OCI-LY7 (cell line): ENCODE results near the gene PLA2G4E. TPM values are rescaled to one million over a fixed set of nuclear protein-coding genes. Genes with fewer than 3 reads are reported as not detected.

Experiments
- BruUV-seq: library from RNA; stranded (reverse); fragments of 400-500 nt; replicated peaks from 2 replicates; lab custom pipeline; 2021; lab: Mats Ljungman, UMichigan
- CTCF ChIA-PET: fragments of 300-600 bp; sonication (Branson Sonifier 250); formaldehyde crosslinking; loops from one replicate; lab custom pipeline; 2022; ENCODE audit warnings: antibody characterized with exemption; ENCODE audit not compliant: unreplicated experiment; lab: Charles Lee
- POLR2A ChIA-PET: fragments of 300-600 bp; sonication (Branson Sonifier 250); formaldehyde crosslinking; loops from one replicate; lab custom pipeline; 2022; ENCODE audit warnings: antibody characterized with exemption; lab: Charles Lee
- DNase-seq: peaks from one replicate; pipeline ENCODE4 v3.0.0-alpha.2; 2015; ENCODE audit warnings: low spot score
- H2AFZ ChIP-seq: fragments of 200-600 bp; sonication (generic), shearing (Covaris generic); 2 replicates; pipeline ENCODE4 v1.6.1; 2014; ENCODE audit warnings: mild to moderate bottlenecking, antibody characterized with exemption, low read length, moderate library complexity
- H3K27ac ChIP-seq: fragments of 200-600 bp; sonication (generic); 2 replicates; pipeline ENCODE4 v1.5.1; 2014; ENCODE audit warnings: mixed run types, low read depth, mild to moderate bottlenecking, moderate library complexity, low read length, inconsistent platforms; ENCODE audit not compliant: poor library complexity, severe bottlenecking
- H3K36me3 ChIP-seq: fragments of 200-600 bp; sonication (generic); 2 replicates; pipeline ENCODE4 v1.6.1; 2014; ENCODE audit warnings: mild to moderate bottlenecking, antibody characterized with exemption, low read length, moderate library complexity, mixed read lengths; ENCODE audit not compliant: insufficient read depth
- H3K4me1 ChIP-seq: fragments of 200-600 bp; sonication (generic); 2 replicates; pipeline ENCODE4 v1.5.1; 2014; ENCODE audit warnings: mild to moderate bottlenecking, low read length; ENCODE audit not compliant: insufficient read depth, poor library complexity, severe bottlenecking
- H3K4me2 ChIP-seq: fragments of 200-600 bp; sonication (generic); 2 replicates; pipeline ENCODE4 v1.6.1; 2014; ENCODE audit warnings: mild to moderate bottlenecking, low read length
- H3K4me3 ChIP-seq: fragments of 200-600 bp; sonication (generic); 2 replicates; pipeline ENCODE4 v1.5.1; 2014; ENCODE audit warnings: mild to moderate bottlenecking, low read depth, low read length; ENCODE audit not compliant: poor library complexity, severe bottlenecking
- H3K79me2 ChIP-seq: fragments of 200-600 bp; sonication (generic); 2 replicates; pipeline ENCODE4 v1.6.1; 2016; ENCODE audit warnings: low read depth, mild to moderate bottlenecking, low read length, moderate library complexity, mixed read lengths; ENCODE audit not compliant: insufficient read depth
- H3K9me2 ChIP-seq: fragments of 200-600 bp; sonication (generic); 2 replicates; pipeline ENCODE4 v1.6.1; 2016; ENCODE audit warnings: mild to moderate bottlenecking, low read length, mixed read lengths; ENCODE audit not compliant: insufficient read depth
- H3K9me3 ChIP-seq: fragments of 200-600 bp; sonication (generic); 2 replicates; pipeline ENCODE4 v1.6.1; 2014; ENCODE audit warnings: mild to moderate bottlenecking, mixed run types, low read length, mixed read lengths
- H4K20me1 ChIP-seq: fragments of 200-600 bp; sonication (generic); 2 replicates; pipeline ENCODE4 v1.6.1; 2014; ENCODE audit warnings: mild to moderate bottlenecking, antibody characterized with exemption, low read length, moderate library complexity, mixed read lengths; ENCODE audit not compliant: insufficient read depth
- EZH2phosphoT487 ChIP-seq: fragments of 200-600 bp; sonication (generic); IDR thresholded peaks from 2 replicates; pipeline ENCODE4 v1.6.1; 2018; ENCODE audit warnings: low read depth, borderline replicate concordance, mild to moderate bottlenecking, mixed run types, antibody characterized with exemption, low read length, moderate library complexity, mixed read lengths
- intact Hi-C: fragments of 100-400 bp; cut with micrococcal nuclease; formaldehyde crosslinking; loops from one replicate; pipeline ENCODE4 v1.10.0; 2022; ENCODE audit not compliant: unreplicated experiment
- total RNA-seq, 2 experiments: library from RNA; depleted of rRNA in 1 of 2; stranded (reverse); fragments of >200 nt in 1 of 2; shearing (Covaris generic) in 1 of 2; gene quantifications; 2 replicates each; pipeline ENCODE4 v1.2.3, GENCODE V29; 2014 to 2022
- TF ChIP-seq, protein P1 (sequence below): fragments of 200-600 bp; sonication (generic); conservative IDR thresholded peaks from 2 replicates; pipeline ENCODE4 v1.5.1; 2014; ENCODE audit warnings: mild to moderate bottlenecking, antibody characterized with exemption, low read length, moderate library complexity, mixed read lengths

The PLA2G4E gene
- total RNA-seq, 2 experiments from 2014 or later, result not detected

DNA sequence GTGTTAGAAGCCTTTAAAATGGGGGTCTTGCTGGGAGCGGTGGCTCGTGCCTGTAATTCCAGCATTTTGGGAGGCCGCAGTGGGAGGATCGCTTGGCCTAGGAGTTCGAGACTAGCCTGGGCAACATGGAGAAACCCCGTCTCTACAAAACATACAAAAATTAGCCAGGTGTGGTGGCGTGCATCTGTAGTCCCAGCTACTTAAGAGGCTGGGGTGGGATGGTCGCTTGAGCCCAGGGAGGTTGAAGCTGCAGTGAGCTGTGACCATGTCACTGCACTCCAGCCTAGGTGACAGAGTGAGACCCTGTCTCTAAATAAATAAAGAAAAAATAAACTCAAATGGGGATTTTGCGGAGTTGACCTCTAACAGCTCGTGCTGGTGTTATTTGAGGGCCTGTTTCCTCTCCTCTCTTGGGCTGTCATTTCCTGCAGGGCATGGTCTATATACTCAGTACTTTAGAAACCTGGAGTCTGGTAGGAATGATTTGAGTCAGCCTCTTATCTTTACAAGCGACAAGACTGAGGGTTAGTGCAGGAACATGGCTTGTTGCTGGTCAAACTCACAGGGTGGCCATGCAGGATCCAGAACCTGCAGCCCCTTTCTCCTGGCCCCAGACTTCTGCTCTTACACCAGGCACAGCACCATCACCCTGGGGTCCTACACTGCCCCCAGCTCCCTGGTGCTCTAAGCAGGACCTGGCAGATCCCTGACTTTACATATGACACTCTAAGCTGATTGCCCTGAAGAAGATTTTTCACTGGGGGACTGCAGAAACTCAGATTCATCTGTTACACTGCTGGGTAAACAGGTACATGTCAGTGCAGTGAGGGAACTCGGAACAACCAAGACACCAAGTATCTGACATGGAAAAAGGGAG, 63.6 kb downstream of the PLA2G4E start:
- Histone ChIP-seq H3K27ac (no peak overlapping the region), H3K4me3 (no peak overlapping the region), H3K36me3 (peaks cover 18% of the 10 kb centered on the region), H3K9me3 (peaks cover 4% of the 10 kb centered on the region; the same call in 1 of the 2 replicates), H3K9me2 (no peaks in the 10 kb centered on the region), H4K20me1 (no peaks in the 10 kb centered on the region), H2AFZ (no peak overlapping the region), H3K4me2 (no peak overlapping the region), H3K4me1 (peaks cover 12% of the 10 kb centered on the region), H3K79me2 (no peaks in the 10 kb centered on the region)
- ChIA-PET CTCF (no interaction called here), POLR2A (no interaction called here)
- DNase-seq, result no peak
- no TSS peak for BruUV-seq
- intact Hi-C loops, result no loop called here
- no peak for TF ChIP-seq EZH2phosphoT487
- TF ChIP-seq, protein P1, sequence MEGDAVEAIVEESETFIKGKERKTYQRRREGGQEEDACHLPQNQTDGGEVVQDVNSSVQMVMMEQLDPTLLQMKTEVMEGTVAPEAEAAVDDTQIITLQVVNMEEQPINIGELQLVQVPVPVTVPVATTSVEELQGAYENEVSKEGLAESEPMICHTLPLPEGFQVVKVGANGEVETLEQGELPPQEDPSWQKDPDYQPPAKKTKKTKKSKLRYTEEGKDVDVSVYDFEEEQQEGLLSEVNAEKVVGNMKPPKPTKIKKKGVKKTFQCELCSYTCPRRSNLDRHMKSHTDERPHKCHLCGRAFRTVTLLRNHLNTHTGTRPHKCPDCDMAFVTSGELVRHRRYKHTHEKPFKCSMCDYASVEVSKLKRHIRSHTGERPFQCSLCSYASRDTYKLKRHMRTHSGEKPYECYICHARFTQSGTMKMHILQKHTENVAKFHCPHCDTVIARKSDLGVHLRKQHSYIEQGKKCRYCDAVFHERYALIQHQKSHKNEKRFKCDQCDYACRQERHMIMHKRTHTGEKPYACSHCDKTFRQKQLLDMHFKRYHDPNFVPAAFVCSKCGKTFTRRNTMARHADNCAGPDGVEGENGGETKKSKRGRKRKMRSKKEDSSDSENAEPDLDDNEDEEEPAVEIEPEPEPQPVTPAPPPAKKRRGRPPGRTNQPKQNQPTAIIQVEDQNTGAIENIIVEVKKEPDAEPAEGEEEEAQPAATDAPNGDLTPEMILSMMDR, result no peak

- CTCF ChIA-PET, result no interaction called here
Measured at GRCh38 chr15:41955807-41956525, 64.9 kb downstream of the PLA2G4E start.

More at GRCh38 chr15:41955807-41956525, 64.9 kb downstream of the PLA2G4E start:
- Histone ChIP-seq H3K27ac (no peak overlapping the region), H3K4me3 (no peak overlapping the region), H3K9me2 (no peaks in the 10 kb centered on the region), H2AFZ (no peak overlapping the region), H3K9me3 (no peaks in the 10 kb centered on the region), H3K4me2 (no peak overlapping the region), H3K4me1 (peaks cover 12% of the 10 kb centered on the region), H3K79me2 (no peaks in the 10 kb centered on the region), H4K20me1 (no peaks in the 10 kb centered on the region), H3K36me3 (peaks cover 20% of the 10 kb centered on the region)
- no TSS peak for BruUV-seq
- intact Hi-C loops, result no loop called here
- POLR2A ChIA-PET, result interaction anchor here (1.1 kb wide), 1 partner anchor 17 kb away, joined by 3 read pairs; the partner anchor contains the start of gene EHD4
- TF ChIP-seq EZH2phosphoT487, result no peak
- TF ChIP-seq, protein P1, result no peak
- DNase-seq, result no peak
